ENCODE data around the gene PURA.

GRCh38 chr5:140093866-140094265, 20.0 kb upstream of the PURA start:
- TF ChIP-seq, protein P1, sequence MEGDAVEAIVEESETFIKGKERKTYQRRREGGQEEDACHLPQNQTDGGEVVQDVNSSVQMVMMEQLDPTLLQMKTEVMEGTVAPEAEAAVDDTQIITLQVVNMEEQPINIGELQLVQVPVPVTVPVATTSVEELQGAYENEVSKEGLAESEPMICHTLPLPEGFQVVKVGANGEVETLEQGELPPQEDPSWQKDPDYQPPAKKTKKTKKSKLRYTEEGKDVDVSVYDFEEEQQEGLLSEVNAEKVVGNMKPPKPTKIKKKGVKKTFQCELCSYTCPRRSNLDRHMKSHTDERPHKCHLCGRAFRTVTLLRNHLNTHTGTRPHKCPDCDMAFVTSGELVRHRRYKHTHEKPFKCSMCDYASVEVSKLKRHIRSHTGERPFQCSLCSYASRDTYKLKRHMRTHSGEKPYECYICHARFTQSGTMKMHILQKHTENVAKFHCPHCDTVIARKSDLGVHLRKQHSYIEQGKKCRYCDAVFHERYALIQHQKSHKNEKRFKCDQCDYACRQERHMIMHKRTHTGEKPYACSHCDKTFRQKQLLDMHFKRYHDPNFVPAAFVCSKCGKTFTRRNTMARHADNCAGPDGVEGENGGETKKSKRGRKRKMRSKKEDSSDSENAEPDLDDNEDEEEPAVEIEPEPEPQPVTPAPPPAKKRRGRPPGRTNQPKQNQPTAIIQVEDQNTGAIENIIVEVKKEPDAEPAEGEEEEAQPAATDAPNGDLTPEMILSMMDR (IDR thresholded peaks at IDR 0.05; ENCODE audit: insufficient read depth, low read length, poor library complexity, severe bottlenecking): no peak
- no peak for TF ChIP-seq EZH2phosphoT487 (conservative IDR thresholded peaks at IDR 0.05; ENCODE audit: low read length)

Measured in SU-DHL-6 (cell line).